Hematopoietic multipotent progenitor cell treated with erythropoietin and hydrocortisone succinate and interleukin-3 and kit ligand, for 17 days (in vitro differentiated cells): Measurements from ENCODE around the gene PCDHGA6.
"Not testable (repeated sequence)": the region's sequence is repeated elsewhere in the genome, so short reads cannot be mapped to it uniquely, and the experiment has no call there.

ENCODE experiments used
- DNase-seq: peaks from one replicate; pipeline ENCODE4 v3.0.0-alpha.2; 2015; ENCODE audit warnings: low spot score

Gene PCDHGA6

DNA sequence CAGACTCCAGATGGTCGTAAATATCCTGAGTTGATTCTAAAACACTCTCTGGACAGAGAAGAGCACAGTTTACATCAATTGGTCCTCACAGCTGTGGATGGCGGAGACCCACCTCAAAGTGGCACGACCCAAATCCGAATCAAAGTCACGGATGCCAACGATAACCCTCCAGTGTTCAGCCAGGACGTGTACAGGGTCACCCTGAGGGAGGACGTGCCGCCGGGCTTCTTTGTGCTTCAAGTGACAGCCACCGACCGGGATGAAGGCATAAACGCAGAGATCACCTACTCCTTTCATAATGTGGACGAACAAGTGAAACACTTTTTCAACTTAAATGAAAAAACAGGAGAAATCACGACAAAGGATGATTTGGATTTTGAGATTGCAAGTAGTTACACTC lies 13.0 kb upstream of the PCDHGA6 start:
- no peak for DNase-seq

GRCh38 chr5:141362719-141363118 lies 11.0 kb upstream of the PCDHGA6 start:
- DNase-seq: no peak

DNA sequence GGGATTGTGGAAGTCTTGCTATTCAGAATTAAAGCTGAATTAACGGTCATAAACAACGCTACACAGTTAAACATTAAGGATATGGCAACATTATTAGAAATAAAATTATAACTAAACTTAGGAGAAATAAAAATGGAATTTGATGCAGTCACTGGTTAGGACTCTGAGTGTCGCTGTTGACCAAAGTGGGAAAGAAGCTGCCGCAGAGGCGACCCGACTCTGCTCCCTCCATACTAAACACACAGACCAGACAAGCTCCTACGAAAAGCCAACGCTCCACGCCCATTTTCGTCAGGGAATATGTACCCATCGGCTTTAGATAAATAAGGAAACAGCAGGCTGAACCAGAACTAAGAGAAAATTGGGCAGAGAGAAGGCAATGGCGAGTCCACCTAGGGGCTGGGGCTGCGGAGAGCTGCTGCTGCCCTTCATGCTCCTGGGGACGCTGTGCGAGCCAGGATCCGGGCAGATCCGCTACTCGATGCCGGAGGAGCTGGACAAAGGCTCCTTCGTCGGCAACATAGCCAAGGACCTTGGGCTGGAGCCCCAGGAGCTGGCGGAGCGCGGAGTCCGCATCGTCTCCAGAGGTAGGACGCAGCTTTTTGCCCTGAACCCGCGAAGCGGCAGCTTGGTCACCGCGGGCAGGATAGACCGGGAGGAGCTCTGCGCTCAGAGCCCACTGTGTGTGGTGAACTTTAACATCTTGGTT lies 9.6 kb upstream of the PCDHGA6 start, which contains the start of gene PCDHGA5:
Gene PCDHGA5 (plus strand): TSS at position 211 of the 709 bp plus-strand sequence. CDS start 169 bp downstream, at position 380.
- no peak for DNase-seq

DNA sequence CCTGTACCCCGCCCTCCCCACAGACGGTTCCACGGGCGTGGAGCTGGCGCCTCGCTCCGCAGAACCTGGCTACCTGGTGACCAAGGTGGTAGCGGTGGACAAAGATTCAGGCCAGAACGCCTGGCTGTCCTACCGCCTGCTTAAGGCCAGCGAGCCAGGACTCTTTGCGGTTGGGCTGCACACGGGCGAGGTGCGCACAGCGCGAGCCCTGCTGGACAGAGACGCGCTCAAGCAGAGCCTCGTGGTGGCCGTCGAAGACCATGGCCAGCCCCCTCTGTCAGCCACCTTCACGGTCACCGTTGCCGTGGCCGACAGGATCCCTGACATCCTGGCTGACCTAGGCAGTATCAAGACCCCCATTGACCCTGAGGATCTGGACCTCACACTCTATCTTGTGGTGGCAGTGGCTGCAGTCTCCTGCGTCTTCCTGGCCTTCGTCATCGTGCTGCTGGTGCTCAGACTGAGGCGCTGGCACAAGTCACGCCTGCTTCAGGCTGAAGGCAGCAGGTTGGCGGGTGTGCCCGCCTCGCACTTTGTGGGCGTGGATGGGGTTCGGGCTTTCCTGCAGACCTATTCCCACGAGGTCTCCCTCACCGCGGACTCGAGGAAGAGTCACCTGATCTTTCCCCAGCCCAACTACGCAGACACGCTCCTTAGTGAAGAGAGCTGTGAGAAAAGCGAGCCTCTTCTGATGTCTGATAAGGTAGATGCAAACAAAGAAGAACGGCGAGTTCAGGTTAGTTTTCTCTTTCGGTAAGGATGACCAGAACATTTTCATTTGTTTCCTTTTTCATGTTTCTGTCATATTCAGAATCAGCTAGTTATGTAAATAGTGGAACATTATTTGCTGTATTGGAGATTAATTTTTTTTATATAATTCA lies 7.4 kb upstream of the PCDHGA6 start:
- DNase-seq: no peak

GRCh38 chr5:141369994-141370848 lies 3.5 kb upstream of the PCDHGA6 start, which contains the start of gene PCDHGB3:
Gene PCDHGB3, plus strand, starts transcription at chr5:141370242. Its CDS starts 153 bp downstream, at chr5:141370395.
- no peak for DNase-seq

DNA sequence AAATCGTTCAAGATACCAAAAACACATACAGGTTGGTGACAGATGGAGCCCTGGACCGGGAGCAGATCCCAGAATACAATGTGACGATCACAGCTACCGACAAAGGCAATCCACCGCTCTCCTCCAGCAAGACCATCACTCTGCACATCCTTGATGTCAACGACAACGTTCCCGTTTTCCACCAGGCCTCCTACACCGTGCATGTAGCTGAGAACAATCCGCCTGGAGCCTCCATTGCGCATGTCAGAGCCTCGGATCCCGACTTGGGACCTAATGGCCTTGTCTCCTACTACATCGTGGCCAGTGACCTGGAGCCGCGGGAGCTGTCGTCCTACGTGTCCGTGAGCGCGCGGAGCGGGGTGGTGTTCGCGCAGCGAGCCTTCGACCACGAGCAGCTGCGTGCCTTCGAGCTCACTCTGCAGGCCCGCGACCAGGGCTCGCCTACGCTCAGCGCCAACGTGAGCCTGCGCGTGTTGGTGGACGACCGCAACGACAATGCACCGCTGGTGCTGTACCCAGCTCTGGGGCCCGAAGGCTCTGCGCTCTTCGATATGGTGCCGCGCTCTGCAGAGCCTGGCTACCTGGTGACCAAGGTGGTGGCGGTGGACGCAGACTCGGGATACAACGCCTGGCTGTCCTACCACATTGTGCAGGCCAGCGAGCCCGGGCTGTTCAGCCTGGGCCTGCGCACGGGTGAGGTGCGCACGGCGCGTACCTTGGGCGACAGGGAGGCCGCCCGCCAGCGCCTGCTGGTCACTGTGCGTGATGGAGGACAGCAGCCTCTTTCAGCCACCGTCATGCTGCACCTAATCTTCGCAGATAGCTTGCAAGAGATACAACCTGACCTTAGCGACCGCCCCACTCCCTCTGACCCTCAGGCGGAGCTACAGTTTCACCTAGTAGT lies 1.9 kb upstream of the PCDHGA6 start:
- no peak for DNase-seq

GRCh38 chr5:141374627-141375026 lies 936 bp downstream of the PCDHGA6 start:
- no peak for DNase-seq

- not testable (repeated sequence) for DNase-seq
Measured at GRCh38 chr5:141375444-141376155, 1.9 kb downstream of the PCDHGA6 start.

- DNase-seq: no peak
Measured at GRCh38 chr5:141382469-141383294, 9.0 kb downstream of the PCDHGA6 start, which contains the start of gene PCDHGA7. Gene PCDHGA7, plus strand, starts transcription at chr5:141382742. Its CDS starts 158 bp downstream, at chr5:141382900.

DNA sequence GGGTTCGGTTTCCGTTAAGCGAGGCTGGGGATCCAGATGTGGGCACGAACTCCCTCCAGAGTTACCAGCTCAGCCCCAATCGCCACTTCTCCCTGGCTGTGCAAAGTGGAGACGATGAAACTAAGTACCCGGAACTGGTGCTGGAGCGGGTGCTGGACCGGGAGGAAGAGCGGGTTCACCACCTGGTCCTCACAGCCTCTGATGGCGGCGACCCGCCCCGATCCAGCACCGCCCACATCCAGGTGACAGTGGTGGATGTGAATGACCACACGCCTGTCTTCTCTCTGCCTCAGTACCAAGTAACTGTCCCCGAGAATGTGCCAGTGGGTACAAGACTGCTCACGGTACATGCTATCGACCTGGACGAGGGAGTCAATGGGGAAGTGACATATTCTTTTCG lies 9.7 kb downstream of the PCDHGA6 start:
- no peak for DNase-seq

GRCh38 chr5:141384471-141385267 lies 11.0 kb downstream of the PCDHGA6 start:
- DNase-seq: no peak

GRCh38 chr5:141387557-141388311 lies 14.0 kb downstream of the PCDHGA6 start, which contains the start of gene PCDHGB4:
Gene PCDHGB4, plus strand, starts transcription at chr5:141387698. Its CDS starts 187 bp downstream, at chr5:141387885.
- DNase-seq: not testable (repeated sequence)

DNA sequence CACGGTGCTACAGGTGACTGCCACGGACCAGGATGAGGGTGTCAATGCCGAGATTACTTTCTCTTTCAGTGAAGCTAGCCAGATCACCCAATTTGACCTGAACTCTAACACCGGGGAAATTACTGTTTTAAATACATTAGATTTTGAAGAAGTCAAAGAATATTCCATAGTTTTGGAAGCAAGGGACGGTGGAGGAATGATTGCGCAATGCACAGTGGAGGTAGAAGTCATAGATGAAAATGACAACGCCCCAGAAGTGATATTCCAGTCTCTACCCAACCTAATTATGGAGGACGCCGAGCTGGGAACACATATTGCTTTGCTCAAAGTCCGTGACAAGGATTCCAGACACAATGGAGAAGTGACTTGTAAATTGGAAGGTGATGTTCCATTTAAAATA lies 15.0 kb downstream of the PCDHGA6 start:
- DNase-seq: no peak

DNA sequence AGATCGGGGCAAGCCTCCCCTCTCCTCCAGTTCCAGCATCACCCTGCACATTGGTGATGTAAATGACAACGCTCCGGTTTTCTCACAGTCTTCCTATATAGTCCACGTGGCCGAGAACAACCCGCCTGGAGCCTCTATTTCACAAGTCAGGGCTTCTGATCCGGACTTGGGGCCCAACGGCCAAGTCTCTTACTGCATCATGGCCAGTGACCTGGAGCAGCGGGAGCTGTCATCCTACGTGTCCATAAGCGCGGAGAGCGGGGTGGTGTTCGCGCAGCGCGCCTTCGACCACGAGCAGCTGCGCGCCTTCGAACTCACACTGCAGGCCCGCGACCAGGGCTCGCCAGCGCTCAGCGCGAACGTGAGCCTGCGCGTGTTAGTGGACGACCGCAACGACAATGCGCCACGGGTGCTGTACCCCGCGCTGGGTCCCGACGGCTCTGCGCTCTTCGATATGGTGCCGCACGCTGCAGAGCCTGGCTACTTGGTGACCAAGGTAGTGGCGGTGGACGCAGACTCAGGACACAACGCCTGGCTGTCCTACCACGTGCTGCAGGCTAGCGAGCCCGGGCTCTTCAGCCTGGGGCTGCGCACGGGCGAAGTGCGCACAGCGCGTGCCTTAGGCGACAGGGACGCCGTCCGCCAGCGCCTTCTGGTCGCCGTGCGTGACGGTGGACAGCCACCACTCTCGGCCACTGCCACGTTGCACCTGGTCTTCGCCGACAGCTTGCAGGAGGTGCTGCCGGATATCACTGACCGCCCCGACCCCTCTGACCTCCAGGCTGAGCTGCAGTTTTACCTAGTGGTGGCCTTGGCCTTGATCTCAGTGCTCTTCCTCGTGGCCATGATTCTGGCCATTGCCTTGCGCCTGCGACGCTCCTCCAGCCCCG lies 15.7 kb downstream of the PCDHGA6 start:
- no peak for DNase-seq

DNA sequence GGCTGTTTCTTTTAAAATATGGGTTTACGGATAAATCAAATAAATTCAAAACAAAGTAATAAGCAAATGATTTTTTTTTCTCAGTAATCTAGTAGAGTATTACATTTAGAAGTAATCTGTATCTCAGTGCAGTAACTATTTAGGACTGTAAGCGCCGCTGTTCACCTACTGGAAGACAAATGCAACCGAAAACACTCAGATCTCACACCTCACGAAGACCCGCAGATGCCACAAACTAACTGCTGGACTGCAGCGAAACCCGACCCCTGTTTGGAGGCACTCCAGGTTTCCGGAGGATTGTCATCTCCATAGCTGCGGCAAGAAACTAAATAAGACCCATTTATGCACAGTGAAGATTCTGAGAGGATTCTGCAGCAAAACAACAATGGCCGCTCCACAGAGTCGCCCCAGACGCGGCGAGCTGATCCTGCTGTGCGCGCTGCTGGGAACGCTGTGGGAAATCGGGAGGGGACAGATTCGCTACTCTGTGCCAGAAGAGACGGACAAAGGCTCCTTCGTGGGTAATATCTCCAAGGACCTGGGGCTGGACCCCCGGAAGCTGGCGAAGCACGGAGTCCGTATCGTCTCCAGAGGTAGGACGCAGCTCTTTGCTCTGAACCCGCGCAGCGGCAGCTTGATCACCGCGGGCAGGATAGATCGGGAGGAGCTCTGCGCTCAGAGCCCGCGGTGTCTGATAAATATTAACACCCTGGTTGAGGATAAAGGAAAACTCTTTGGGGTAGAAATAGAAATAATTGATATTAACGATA lies 18.9 kb downstream of the PCDHGA6 start, which contains the start of gene PCDHGA8:
Gene PCDHGA8 (plus strand): TSS at position 205 of the 770 bp plus-strand sequence. CDS start 181 bp downstream, at position 386.
- no peak for DNase-seq

DNA sequence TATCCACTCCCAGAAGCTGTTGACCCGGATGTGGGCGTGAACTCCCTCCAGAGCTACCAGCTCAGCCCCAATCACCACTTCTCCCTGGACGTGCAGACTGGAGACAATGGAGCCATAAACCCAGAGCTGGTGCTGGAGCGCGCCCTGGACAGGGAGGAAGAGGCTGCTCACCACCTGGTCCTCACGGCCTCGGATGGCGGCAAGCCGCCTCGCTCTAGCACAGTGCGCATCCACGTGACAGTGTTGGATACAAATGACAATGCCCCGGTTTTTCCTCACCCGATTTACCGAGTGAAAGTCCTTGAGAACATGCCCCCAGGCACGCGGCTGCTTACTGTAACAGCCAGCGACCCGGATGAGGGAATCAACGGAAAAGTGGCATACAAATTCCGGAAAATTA lies 19.6 kb downstream of the PCDHGA6 start:
- DNase-seq: no peak
